GM19035 (cell line): ENCODE data around the gene NLRX1.
"Not testable (repeated sequence)": the region's sequence is repeated elsewhere in the genome, so short reads cannot be mapped to it uniquely, and the experiment has no call there.

ENCODE experiments used
- ATAC-seq: cut with Tn5 transposase; IDR thresholded peaks from one replicate; pipeline ENCODE4 v1.9.1; 2021; ENCODE audit not compliant: unreplicated experiment

The NLRX1 gene

DNA sequence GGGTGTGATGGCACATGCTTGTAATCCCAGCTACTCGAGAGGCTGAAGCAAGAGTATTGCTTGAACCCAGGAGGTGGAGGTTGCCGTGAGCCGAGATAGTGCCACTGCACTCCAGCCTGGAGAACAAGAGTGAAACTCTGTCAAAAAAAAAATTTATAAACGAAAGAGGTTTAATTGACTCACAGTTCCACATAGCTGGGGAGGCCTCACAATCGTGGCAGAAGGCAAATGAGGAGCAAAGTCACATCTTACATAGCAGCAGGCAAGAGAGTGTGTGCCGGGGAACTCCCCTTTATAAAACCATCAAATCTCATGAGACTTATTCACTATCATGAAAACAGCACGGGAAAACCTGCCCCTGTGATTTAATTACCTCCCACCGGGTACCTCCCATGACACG lies 15.9 kb downstream of the NLRX1 start:
- not testable (repeated sequence) for ATAC-seq

DNA sequence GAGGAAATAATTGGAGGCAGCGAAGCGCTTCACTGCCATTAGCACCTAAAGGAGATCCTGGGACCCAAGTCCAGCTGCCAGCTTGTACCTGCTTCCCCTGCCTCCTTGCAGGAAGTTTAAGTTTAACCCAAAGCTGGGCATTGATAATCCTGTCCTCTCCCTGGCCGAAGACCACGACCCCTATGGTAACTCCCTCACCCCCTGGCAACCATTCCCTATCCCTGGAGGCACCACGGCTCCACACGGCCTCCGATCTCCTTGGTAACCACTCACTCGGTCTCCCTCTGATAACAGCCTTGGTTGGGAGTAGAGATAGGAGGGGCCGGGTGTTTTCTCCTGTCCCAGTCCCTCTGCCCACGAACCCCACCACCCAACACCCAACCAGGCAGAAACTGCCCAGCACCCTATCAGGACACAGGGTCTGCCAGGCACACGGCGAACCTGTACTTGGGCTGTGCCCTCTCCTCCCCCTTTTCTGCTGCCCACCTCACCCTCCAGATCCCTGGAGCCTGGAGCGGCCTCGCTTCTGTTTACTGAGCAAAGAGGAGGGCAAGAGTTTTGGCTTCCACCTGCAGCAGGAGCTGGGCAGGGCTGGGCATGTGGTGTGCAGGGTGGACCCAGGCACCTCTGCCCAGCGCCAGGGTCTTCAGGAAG lies 17.6 kb downstream of the NLRX1 start:
- ATAC-seq, result no peak

DNA sequence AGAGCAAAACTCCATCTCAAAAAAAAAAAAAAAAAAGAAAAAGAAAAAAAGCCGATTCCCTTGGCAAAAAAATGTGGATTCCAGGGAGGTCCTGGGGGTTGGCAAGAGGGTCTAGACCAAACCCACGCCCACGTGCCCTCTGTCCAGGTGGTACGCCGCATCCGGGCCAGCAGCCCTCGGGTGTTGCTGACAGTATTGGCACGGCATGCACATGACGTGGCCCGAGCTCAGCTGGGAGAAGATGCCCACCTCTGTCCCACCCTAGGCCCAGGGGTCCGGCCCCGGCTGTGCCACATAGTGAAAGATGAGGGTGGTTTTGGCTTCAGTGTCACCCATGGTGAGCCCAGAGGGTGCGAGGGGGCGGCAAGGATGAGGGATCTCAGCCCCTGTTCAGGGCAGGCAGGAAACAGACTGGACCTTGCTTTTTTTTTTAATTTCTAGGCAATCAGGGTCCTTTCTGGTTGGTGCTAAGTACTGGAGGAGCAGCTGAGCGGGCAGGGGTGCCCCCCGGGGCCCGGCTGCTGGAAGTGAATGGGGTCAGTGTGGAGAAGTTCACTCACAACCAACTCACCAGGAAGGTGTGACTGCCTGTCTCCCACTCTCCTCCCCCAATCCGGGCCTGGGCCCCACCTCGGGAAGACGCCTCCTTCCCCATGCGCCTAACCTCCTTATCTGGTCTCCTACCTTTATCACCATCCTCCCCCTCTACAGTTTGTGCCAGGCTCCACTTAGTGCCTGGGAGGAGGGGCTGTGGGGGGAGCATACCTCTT lies 18.8 kb downstream of the NLRX1 start:
- ATAC-seq, result no peak

DNA sequence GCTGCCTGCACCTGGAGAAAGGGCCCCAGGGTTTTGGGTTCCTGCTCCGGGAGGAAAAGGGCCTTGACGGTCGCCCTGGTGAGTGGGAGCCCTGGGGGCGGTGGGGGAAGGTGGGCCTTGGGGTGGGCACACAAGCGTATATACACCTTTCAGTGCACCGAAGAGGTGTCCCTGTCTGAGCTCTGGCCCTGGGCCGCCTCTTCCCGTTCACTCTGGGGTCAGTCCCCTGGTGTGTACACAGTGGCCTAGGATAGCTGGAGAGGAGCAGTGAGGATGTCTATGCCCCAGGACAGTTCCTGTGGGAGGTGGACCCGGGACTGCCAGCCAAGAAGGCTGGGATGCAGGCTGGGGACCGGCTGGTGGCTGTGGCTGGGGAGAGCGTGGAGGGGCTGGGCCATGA lies 19.5 kb downstream of the NLRX1 start:
- no peak for ATAC-seq

DNA sequence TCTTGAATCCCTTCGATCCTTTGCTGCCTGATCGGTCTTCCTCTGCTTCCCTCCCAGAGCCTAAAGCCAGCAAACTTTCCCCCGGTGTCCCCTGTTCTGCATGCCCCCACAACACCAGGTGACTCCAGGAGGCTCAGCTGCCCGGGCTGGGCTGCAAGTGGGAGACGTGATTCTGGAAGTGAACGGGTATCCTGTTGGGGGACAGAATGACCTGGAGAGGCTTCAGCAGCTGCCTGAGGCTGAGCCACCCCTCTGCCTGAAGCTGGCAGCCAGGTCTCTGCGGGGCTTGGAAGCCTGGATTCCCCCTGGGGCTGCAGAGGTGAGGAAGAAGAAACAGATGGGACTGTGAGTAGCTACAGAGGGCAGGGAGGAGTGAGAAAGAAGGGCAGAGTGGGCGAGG lies 20.4 kb downstream of the NLRX1 start:
- no peak for ATAC-seq

DNA sequence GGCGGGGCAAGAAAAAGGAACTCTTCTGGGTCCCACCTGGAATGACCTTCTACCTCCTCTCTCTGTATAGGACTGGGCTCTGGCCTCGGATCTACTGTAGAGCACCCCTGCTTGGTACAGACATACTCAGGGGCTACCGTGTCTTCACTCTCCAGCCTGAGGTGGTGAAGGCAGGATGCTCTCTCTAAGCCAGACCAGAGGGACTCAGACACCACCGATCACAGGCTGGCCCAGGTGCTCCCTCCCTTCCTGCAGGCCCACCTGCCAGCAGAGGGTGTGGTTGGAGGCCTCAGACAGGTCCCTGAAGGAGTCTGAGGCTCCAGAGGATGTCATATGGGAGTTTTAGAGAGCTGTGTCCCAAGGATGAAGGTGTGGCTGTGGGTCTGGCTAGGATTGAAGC lies 20.9 kb downstream of the NLRX1 start:
- ATAC-seq, result no peak

DNA sequence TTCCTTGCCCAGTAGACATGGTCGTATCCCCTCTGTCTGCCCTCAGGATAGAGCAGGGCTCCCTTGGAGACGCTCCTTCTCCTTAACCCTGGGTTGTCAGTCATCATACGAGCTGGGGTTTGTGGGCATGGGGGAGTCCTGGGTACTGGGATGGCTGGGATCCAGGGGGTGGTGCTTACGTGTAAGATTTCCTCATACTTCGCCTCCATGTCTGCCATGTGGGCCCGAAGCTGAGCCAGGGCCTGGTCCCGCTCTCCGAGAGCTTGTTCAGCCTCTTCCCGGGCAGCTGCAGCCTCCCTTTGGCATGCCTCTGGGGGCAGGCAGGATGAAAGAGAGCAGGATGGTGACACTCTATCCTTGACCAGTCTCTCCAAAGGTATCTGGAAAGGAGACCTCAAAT lies 22.0 kb downstream of the NLRX1 start:
- no peak for ATAC-seq

DNA sequence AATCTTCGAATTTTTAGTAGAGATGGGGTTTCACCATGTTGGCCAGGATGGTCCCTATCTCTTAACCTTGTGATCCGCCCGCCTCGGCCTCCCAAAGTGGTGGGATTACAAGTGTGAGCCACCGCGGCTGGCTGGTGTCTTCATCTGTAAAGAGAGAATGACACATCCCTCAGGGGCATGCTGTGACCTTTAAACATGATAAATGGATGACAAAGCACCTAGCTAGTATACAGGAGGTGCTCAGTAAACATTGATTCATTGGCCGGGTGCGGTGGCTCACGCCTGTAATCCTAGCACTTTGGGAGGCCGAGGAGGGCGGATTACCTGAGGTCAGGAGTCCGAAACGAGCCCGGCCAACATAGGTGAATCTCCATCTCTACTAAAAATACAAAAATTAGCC lies 22.7 kb downstream of the NLRX1 start:
- not testable (repeated sequence) for ATAC-seq

DNA sequence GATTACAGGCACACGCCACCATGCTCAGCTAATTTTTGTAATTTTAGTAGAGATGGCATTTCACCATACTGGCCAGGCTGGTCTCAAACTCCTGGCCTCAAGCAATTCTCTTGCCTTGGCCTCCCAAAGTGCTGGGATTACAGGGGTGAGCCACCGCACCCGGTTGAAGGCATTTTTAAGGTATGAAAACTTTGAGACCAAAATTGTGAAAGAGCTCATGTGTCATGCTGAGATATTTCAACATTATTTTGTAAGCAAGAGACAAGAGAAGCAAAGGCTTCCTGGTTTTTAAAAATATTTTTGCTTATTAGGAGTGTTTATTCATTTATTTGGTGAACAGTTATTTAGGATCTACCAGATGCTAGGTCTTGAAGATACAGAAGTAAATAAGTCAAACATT lies 23.6 kb downstream of the NLRX1 start:
- ATAC-seq, result no peak

DNA sequence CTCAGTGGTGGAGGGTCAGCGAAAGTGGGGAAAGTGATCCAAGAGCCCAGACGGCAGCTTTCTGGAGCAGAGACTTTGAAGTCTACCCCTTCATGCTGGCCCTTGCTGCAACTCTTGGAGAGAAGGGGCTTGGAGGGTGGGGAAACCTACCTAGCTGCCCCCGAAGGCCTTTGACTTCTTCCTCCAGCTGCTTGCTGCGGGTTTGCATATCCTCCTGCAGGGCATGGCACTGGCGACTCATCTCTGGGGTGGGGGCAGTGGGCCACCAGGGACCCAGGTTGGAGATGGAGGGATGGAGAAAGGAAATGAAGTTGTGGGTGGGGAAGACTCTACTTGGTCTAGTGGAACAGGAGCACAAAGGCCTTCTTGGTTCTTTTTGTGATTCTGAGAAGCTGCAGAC lies 24.5 kb downstream of the NLRX1 start:
- no peak for ATAC-seq

DNA sequence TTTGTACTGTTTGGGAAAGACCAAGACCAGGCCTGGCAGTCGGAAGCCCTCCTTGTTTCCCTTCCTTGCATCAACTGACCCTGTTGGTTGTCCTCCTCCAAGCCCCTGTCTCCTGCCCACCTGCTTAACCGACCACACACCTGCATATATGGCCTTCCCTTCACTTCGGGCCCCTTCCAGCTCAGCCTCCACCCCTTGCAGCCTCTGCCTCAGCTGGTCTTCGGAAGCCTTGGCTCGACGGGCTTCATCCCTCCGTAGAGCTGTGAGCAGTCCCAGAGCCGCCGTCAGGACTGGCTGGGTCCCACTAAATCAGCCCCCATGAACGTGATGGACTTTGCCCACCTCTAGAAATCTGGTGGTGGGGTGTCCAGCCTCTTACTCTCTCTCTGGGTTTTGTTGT lies 25.1 kb downstream of the NLRX1 start:
- ATAC-seq, result no peak

DNA sequence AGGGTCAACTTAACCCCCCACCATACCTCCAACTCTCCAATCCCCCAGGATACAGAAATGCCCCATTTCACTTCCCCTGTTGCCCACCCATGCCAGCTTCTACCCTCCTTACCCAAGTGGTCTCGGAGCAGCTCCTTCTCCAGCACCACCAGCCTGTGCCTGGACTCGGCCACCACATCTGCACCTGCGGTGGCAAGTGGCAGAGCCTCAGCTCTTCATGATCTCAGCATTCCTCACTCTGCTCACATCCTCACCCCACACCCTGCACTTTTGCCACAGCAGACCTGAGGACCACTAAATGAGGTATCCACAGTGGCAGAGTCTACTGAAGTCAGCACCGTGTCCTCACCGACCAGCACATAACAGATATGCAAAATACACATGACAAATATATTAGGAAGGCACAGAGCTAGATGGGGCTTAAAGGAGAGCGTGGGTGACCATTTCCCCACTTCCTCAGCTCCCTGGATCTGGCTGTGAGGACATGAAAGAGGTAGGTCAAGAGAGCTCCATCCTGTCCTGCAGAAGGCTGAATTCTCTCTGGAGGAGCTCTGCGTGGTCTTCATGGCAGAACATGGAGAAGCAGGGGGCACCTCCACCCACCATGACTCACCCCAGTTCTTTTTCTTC lies 26.4 kb downstream of the NLRX1 start:
- ATAC-seq, result no peak

DNA sequence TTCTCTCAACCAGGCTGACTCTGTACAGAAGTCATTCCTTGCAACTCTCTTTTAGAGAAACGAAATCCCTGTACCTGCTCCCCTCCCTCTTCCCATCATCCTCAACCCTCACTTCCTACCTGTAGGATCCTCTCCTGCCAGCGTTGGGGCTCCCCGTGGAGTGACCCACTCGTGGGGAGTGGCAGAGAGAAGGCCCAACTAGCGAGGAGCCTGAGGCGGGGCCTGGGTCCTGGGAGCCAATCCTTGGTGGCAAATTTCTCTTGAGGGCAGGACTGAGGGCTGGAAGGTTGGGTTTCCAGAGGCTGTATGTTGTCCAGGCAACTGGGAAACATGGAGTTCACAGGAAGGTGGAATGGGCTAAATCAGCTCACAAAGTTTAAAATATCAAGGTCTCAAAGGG lies 27.2 kb downstream of the NLRX1 start:
- ATAC-seq, result no peak

DNA sequence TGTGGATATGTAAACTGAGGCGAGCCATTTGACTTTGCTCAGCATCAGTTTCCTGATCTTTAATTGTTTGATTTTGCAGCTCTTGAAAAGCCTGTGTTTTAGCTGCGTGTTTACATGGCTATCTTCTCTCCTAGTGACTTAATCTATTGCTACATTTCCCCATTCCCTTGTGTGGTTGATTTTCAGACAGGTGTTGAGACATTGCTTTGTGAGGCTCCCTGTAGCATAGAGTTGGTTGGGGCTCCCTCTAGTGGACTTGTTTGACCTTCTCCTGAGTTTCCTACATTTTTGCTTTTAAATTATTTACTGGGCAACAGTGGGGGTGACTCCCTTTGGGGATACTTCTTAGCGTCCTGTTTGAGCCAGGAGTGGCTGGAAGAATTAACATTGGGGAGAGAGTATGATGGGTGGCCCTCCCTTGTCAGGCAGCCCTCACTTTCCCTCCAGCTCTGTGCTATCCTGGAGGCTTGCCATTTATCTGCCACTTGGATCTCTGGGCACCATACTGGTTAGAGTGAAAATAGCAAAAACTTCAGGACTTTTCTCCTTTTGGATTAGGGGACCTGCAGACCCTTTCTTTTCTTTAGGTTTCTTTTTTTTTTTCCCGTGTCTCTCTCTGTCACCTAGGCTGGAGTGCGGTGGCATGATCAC lies 28.4 kb downstream of the NLRX1 start:
- ATAC-seq, result peak; percentile 59

DNA sequence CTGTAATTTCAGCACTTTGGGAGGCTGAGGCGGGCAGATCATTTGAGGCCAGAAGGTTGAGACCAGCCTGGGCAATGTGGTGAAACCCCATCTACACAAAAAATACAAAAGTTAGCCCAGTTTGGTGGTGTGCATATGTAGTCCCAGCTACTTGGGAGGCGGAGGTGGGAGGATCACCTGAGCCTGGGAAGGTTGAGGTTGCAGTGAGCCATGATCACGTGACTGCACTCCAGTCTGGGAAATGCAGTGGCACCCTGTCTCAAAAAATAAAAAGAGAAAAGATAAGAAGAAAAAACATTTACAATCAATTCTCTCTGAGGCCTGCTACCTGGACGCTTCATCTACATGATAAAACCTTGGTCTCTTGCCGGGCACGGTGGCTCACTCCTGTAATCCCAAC lies 30.4 kb downstream of the NLRX1 start:
- ATAC-seq, result no peak

DNA sequence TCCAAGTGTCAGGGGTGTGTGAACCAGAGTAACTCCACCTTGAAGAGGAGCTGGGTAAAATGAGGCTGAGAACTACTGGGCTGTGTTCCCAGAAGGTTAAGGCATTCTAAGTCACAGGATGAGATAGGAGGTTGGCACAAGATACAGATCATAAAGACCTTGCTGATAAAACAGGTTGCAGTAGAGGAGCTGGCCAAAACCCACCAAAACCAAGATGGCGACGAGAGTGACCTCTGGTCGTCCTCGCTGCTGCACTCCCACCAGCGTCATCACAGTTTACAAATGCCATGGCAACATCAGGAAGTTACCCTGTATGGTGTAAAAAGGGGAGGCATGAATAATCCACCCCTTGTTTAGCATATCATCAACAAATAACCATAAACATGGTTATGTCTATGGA lies 32.7 kb downstream of the NLRX1 start:
- not testable (repeated sequence) for ATAC-seq

DNA sequence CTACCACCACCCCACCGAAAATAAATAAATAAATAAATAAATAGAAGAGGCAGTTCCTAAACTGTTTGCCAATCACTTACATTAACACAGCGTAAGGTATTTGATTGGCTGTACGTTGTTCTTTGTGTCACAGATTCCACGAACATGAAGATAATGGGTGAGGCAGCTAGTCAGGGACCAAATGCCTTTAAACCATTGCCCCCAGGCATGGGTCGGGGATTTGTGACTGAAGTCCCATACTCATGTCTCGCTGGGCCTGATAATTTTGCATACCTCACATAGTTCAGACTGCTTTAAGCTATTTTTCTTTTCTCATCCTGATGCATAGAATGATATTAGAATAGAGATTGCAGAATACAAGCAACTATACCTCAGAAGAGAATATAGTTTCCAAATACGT lies 34.0 kb downstream of the NLRX1 start:
- ATAC-seq, result no peak

DNA sequence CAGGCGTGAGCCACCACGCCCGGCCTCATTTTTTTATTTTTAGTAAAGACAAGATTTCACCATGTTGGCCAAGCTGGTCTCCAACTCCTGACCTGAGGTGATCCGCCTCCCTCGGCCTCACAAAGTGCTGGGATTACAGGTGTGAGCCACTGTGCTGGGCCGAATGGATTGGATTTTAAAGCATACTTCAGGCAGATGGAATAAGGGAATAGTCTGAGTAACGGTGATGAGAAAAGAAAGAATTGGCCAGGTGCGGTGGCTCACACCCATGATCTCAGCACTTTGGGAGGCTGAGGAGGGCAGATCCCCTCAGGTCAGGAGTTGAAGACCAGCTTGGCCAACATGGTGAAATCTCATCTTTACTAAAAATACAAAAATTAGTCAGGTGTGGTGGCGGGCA lies 35.5 kb downstream of the NLRX1 start:
- no peak for ATAC-seq

DNA sequence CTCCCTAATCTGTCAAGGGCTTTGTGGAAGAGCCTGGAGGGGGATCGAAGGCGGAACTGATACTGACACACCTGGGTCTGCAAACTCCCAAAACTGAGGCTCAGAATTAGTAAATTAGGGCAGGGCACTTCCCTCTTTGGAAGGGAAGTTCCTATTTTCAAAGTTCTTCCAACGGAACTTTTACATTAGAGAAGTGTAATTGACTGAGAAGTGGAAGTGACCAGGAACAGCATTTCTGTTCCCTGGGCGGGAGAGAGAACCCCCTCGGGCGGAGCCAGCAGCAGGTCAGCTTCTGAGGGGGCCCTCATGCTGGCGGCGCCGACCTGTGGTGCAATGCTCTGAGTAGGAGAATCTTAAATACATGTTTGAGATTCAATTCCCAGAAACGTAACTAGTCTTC lies 36.6 kb downstream of the NLRX1 start:
- ATAC-seq, result no peak

DNA sequence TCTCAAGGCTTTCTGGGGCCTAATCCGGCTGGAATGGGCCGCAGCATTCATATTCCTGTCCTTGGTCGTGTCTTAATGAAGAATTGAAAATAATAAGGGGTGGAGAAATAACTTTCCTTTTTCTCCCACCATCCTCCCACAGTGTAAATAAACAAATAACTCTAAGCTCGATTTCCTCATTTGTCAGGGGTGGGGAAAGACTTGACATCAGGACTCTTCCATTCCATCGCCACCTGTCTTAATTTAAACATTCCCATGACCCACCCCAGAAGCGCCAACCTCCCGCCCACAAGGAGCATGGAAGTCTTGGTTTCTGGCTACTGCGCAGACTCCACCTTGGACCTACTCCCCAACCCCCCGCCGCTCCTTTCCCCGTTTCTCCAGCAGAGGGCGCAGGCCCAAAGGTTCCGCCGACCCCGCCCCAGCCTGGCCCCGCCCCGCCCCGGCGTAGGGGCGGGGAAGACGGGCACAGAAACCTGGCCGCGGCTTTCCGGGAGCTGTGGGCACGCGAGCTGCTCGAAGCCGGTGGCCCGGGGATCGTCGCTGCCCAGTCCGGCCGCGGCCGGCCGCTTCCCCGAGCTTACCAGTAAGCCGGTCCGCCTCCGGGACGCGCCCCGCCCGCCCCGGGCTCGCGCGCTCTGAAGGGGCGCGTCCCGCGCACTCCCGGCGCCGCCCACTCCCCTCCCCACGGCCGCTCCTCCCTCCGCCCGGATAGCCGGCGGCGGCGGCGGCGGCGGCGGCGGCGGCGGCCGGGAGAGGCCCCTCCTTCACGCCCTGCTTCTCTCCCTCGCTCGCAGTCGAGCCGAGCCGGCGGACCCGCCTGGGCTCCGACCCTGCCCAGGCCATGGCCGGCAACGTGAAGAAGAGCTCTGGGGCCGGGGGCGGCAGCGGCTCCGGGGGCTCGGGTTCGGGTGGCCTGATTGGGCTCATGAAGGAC lies 37.3 kb downstream of the NLRX1 start, which contains the start of gene CBL:
Gene CBL, plus strand, starts transcription at position 766 of the 937 bp plus-strand sequence. Its CDS starts 79 bp downstream, at position 845.
- peak; percentile 79 for ATAC-seq
